GM20431 (cell line): ENCODE results near the gene FNBP1.

Experiments used
- in situ Hi-C: fragments of 300-500 bp; cut with MseI, MboI; formaldehyde crosslinking; loops from one replicate; pipeline ENCODE4 v1.15.0; 2020; ENCODE audit warnings: low sequenced_read_pairs; ENCODE audit not compliant: unreplicated experiment

FNBP1 gene

DNA sequence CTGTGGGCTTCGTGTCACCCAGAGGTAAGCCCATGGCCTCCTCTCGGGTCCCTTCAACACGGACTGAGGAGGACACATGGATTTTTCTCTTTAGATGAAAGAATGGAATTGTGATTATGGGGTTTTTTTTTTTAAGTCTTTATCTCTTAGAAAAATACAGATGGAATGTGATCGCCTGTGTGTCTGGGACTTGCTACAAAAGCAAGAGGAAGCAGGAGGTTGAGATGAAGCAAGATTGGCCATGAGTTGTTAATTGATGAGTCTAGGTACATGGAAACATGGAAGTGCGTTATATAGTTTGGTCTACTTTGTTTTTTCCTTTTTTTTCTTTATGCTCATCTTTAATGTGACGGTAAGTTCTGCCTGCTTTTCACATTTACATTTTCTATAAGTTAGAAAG, 193.1 kb downstream of the FNBP1 start:
- in situ Hi-C loops = loop anchor here (25.0 kb wide), 1 partner anchor 387 kb away; no protein-coding TSS in a partner anchor

DNA sequence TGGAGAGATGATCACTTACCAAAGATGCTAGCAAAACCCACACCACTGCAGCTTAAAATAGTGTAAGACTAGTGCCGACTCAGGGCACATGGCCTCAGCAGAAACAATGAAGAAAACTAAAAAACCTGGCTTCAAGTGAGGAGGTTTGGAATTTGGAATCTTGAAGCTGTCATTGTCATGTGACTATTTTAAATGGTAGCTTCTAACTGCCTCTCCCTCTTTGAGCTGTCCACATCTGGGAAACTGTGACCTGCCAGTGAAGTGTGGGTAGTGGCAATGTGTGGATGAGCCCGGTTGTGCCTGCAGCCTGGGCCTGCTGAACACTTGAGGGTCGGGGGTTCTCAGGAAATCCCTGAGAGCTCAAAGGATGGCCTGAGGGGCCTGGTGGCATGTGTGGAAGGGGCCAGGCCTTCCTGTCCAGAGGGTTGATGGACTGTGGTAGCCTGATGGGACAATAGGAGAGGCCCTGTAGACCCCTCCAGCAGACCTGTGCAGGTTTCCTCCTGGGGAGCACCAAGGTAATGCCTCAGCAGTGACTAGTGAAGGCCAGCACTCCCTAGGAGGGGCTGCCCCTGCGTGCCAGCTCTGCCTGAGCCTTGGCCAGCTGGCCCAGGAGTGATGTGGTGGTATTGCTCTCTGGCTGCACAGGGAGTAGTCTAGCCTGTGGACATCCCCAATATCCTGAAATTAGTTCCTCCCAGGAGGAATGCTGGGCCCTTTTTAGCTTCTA, 194.1 kb downstream of the FNBP1 start:
- in situ Hi-C loops = no loop called here

DNA sequence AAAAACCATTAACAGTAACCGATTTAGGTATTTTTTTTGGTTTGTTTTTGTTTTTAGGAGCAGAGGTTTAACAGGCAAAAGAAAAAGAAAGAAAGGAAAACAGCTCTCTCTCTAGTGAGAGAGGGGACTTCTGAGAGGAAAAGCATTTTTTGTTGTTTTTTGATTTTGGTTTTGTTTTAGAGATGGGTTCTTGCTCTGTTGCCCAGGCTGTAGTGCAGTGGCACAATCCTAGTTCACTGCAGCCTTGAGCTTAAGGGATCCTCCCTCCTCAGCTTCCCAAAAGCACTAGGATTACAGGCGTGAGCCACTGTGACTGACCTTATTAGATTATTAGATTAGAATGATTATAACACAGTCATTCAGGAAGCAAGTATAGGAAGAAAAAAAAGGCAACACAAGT, 197.6 kb downstream of the FNBP1 start:
- in situ Hi-C loops = no loop called here

DNA sequence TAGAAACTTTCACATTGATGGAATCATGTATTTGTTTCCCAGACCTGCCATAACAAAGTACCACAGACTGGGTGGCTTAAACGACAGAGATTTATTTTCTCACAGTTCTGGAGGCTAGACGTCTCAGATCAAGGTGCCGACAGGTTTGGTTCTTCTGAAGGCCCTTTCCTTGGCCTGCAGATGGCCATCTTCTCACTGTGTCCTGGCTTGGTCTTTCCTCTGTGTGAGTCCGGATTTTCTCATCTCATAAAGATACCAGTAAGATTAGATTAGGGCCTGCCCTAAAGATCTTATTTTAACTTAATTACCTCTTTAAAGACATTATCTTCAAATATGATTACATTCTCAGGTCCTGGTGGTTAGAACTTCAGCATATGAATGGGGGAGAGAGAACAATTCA, 201.9 kb downstream of the FNBP1 start:
- in situ Hi-C loops = no loop called here

DNA sequence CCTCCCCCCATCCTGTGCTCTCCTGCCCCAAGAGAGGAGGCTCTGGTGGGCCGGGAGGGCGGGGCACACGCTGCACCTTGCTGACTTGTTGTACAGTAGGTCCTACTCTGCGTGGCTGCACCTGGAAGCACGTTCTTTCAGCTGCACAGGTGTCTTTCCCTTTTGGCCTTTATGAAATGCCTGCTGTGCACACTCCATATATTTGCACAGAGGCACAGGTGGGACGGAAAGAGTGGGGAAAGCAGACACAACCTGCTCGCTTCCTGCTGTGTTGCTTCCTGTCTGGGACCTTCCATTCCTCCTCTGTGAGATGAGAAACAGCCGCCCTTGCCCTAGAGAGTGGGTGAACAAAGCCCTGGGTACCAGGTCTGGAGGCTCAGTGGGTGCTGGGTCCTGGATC, 203.0 kb downstream of the FNBP1 start:
- in situ Hi-C loops = no loop called here

DNA sequence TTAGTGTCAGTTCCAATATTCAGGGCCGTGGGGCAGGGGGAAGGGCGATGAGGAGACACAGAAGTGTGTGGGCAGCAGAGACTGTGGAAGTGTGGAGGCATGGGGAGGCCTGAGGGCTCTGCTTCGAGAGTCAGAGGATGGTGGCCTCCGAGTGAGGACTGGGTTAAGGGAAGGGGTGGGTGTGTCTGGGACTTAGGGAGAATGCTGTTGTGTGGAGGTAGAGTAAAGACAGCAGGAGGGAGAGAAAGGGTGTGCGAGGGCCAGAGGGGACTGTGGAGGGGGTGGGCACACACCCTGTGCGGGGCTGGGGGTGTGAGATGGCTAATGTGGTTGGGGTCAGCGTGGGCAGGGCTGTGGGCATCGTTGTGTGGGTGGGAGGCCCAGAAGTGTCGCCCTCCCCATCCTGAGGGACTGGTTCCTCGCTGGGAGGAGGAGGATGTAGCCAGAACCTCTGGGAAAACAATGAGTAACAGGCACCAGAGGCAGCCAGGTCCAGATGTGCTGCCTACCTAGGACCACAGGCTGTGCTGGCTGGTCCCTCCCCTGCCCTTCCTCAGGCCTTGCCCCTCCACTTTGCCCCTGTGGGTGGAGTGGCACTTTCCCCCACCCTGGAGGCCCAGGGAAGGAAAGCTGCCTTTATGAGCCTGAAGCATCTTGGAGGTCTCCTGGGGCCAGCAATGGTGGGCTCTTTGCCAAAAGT, 203.5 kb downstream of the FNBP1 start:
- in situ Hi-C loops = no loop called here

DNA sequence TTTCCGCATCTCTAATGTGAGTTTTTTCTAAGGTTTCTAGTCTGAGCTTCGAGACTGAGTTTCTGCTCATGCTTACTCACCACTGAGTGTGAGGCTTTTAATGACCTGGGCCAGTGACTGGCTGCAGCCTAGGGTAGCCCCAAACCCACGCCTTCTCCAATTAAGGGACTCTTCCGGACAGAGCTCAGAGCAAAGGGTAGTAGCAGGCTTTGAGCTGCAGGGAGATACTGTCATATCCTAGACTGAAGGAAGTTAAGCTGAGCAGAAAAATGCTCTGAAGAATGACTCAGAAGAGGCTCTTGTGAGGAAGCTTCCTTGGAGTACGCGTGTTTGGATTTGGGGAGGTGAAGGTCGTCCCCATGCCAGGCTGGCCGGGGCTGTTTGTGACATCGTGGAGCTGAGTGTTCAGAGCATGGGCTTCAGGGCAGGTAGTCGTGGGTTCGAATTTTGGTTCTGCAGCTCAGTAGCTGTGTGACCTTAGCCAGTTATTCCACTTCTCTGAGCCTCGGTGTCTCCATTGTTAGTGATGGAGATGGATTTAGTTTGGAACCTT, 204.2 kb downstream of the FNBP1 start:
- in situ Hi-C loops = no loop called here
